ENCODE measurements around the gene PHLDA3.

Gene PHLDA3

GRCh38 chr1:201460814-201461644 lies 8.0 kb downstream of the PHLDA3 start:
- DNase-seq: no peak

DNA sequence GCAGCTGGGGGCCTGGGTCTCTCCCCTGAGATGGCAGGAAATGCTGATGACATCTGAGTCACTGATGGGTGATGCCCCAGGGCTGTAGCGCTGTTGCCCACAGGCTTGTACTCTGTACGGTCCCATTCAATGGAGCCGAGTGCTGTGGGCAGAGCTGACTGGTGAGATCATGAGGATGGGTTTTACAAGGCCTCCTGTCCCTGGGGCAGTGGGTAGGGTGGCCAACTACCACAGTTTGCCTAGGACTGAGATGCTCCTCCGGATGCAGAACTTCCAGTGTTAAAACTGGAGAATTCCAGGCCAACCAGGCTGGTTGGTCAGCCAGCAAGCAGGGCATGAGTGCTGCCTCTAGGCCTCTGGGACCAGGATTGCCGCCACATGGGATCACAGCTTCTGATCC lies 9.2 kb downstream of the PHLDA3 start:
- no peak for DNase-seq

- DNase-seq: no peak
Observed at GRCh38 chr1:201459052-201459451, 9.9 kb downstream of the PHLDA3 start.

- no peak for DNase-seq
Observed at GRCh38 chr1:201457508-201457960, 11.5 kb downstream of the PHLDA3 start.

GRCh38 chr1:201456499-201457309 lies 12.3 kb downstream of the PHLDA3 start:
- DNase-seq: no peak

- no peak for DNase-seq
Observed at GRCh38 chr1:201455098-201455497, 13.9 kb downstream of the PHLDA3 start.

DNA sequence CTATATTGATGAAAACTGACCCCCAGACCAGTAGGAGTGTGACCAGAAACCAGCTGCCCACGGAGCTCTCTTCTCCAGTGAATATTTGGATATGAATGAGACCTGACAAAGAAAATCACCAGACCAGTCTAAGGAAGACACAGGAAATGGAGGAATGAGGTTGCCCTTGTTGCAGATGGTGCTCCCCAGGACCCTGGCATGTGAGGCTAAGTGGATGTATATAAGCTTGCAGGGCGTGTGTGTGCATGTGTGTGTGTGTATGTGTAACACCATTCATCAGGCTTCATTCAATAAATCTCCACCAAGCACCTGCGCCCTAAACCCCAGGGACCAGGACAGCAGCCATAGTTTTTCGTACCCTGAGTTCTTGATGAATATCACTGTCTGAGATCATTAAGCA lies 14.4 kb downstream of the PHLDA3 start:
- DNase-seq: no peak

GRCh38 chr1:201452866-201453265 lies 16.1 kb downstream of the PHLDA3 start:
- DNase-seq: no peak

DNA sequence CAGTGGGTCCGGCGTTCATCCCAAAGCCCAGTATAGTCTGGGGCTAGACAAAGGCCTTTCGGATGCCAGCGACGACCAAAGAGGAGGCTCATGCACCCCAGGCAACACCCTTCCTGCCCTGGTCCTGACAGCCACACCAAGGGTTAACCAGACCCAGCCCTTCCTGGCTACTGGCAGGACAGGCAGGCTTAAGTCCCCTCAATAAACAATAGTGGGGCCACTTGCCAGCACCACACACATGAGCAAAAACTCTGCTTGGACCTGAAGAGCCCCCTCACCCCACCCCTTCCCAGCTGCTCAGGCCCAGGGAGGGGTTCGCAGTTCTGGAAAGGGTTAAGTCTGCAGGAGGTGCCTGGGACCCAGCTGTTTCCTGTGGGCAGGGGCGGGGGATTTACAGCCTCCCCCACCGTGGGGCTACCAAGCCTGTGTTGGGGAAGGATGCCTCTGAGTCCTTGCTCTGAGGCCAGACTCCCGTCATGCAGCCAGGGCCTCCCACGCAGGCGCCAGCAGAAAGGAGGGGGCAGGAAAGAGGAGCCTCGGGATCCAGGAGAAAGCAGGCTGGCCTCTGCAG lies 18.2 kb downstream of the PHLDA3 start:
- no peak for DNase-seq

DNA sequence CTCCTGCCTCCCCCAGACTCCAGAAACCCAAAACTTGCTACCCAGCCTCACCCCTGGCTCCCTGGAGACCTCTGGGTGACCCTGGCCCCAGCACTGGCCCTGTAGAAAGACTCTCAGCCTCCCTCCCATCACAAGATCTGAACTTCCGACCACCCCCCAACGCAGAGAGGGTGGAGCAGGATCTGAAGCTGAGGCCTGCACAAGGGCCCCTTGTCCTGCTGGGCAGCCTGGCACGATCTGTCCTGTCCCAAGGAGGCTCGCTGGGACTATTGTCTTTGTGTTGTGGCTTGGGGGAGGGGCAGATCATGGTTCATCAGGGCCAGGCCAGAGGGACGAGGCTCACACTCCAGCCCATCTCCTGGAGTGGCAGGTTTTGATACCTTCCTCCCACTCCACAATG lies 20.0 kb downstream of the PHLDA3 start:
- no peak for DNase-seq

GRCh38 chr1:201447903-201448871 lies 20.8 kb downstream of the PHLDA3 start:
- DNase-seq: peak in 1 of 2 experiments; percentile 70

DNA sequence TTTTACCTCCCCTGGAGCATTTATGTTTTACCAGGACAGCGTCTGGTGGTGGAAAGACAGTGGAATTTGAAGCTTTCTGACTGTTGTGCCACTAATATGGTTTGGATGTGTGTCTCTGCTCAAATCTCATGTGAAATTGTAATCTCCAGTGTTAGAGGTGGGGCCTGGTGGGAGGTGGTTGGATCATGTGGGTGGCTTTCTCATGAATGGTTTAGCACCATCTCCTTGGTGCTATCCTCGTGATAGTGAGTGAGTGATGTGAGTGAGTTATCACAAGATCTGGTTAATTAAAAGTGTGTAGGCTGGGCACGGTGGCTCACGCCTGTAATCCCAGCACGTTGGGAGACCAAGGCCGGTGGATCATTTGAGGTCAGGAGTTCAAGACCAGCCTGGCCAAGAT lies 23.7 kb downstream of the PHLDA3 start:
- no peak for DNase-seq

DNA sequence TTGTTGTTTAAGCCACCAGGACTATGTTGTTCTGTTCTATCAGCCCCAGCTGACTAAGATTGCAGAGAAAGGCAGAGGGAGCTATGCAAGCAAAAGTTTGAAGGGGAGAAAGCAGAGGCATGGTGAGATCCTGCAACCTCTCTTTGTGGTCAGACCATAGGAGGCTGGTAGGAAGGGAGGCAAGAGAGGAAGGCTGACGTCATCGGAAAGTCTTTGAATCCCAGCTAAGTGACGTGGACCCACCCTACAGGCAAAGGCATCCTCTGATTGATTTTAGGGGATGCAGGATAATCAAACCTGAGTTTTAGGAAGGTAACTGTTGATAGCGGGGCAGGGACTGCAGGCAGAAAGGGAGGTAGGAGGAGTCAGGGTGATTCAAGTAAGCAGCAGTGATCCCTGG lies 24.2 kb downstream of the PHLDA3 start:
- no peak for DNase-seq

- no peak for DNase-seq
Observed at GRCh38 chr1:201443747-201444146, 25.2 kb downstream of the PHLDA3 start.

DNA sequence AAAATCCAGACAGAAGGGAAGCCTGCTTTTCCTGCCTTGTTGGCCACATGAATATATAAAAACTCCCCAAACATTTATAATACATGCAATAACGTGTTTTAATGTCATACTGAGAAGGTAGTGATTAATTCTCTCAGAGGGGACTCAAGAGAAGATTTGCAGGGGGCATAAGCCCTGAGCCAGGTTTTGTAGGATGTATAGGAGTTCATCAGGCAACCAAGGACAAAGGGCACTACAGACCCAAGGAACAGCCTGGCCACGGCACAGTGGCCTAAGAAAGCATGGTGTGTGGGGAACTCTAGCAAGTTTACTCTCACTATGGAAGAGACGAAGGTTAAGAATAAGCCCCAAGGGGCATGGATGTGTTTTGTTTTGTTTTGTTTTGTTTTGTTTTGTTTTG lies 32.0 kb downstream of the PHLDA3 start:
- DNase-seq: no peak

- no peak for DNase-seq
Observed at GRCh38 chr1:201436393-201436792, 32.6 kb downstream of the PHLDA3 start.

GRCh38 chr1:201434266-201434665 lies 34.7 kb downstream of the PHLDA3 start:
- DNase-seq: no peak

DNA sequence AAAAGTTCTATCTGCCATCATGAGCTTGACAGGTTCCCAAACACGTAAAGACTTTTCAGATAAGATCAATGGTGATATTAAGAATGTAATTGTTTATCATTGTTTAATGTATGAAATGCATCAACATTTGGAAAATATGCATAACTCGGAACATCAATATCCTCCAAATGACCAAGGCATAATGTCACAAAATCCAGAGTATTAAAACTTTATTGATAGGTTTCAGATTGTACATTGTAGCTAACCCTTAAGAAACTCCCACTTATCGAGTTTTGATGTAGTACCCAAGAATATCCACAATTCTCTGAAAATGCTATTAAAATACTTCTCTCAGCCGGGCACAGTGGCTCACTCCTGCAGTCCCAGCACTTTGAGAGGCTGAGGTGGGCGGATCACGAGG lies 35.4 kb downstream of the PHLDA3 start:
- no peak for DNase-seq

DNA sequence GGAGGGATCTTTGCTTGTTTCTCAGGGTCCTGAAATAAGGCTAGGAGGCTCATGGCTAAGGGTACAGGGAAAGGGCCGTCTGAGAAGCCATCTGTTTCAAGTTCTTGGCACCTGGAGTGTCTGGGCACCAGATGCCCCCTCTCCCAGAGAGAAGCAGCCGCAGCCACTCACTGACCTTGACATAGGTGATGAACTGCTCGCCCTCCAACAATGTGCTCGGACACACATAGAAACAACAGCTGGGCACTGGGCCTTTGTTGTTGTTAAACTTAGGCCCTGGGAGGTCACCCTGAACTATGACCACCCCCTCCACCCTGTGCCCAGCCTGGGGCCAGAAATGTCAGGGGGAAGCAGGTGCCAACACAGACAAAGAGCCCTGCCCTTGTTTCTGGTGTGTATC lies 38.2 kb downstream of the PHLDA3 start:
- no peak for DNase-seq

DNA sequence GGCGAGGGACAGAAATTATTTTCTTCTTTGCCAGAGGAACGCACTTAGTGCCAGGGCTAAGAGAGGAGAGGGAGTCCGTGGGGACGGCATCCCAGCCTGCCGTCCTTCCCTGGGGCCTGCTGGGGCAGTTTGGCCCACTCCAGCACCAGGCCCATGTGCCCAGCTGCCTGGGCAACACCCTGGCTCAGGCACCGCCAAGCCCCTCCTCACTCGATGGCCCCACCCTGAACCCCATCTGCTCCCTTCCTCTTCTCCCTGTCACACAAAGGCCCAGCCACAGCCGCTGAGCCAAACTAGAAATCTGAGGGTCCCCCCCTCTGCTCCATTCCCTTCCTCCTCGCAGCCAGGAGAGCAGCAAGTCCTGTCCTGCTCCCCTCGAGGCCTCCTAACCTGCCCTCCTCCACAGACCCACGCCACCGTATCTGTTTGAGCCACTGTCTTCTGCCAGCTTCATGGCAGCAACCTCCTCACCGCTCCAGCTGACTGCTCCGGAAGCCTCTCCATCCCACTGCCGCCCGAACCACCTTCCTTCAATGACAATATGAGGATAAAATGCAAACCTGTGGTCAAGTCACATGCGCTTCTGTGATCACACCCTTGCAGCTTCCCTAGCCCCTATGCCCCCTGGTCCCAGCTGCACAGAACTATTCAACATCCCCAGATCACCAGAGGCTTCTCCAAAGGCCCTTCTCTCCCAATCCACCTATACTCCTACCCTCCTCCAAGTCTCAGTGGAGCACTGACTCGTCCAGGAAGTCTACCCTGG lies 39.1 kb downstream of the PHLDA3 start:
- peak in 1 of 2 experiments; percentile 62 for DNase-seq

DNA sequence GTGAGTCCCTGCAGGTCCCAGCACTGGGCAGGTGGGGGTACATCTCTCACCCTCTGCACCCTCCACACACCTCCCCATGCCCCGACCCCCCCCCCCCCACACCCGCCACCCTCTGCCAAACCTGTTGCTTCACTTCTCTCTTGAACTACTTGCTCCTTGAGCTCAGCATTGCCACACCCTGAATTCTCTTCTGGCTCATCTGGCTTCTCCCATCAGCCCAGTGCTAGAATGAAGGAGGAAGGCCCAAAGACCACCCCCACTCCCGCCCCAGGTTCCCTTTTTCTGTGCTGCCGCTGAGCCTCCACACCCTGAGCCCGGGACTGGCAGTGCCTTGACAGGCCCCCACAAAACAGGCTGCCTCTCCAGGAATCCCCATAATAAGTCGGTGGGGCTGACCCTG lies 41.0 kb downstream of the PHLDA3 start:
- no peak for DNase-seq
